GM21576 (cell line): ENCODE data around the gene PRCP.

Source experiments
- ATAC-seq: cut with Tn5 transposase; IDR thresholded peaks from one replicate; pipeline ENCODE4 v1.9.1; 2021; ENCODE audit warnings: mild to moderate bottlenecking, moderate library complexity; ENCODE audit not compliant: unreplicated experiment

Gene PRCP

DNA sequence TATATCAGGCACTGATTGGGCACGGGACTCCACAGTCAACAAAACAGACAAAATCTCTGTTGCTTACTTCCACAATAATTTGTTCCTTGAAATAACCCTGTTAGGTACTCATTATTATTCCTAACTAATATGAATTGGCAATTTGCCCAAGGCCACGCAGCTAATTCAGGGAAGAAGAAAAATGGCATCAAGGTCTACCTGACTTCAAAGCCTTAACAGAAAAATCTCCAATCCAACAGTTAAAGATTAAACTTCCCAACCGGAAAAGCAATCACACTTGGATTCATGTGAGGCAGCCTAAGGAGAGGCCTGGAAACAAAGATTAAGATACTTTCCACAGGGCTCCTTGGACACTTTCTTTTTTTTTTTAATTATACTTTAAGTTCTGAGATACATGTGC lies 68.9 kb downstream of the PRCP start:
- ATAC-seq: no peak

- ATAC-seq: no peak
Measured at GRCh38 chr11:82830746-82831145, 69.5 kb downstream of the PRCP start.

DNA sequence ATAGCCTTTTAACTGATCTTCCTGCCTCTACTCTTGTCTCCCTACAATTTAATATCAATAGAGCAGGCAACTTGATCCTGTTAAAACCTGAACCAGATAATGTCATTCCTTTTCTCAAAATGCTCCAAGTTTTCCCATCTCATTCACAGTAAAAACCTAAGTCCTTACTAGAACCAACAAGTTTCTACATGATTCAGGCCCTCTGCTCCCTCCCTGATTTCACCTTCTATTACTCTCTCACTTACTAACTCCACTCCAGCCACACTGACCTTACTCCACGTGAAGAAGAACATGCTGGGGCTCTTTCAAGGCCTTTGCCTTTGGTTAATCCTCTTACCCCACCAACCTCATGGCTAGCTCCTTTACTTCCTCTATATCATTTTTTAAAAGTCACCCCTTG lies 71.1 kb downstream of the PRCP start:
- no peak for ATAC-seq

DNA sequence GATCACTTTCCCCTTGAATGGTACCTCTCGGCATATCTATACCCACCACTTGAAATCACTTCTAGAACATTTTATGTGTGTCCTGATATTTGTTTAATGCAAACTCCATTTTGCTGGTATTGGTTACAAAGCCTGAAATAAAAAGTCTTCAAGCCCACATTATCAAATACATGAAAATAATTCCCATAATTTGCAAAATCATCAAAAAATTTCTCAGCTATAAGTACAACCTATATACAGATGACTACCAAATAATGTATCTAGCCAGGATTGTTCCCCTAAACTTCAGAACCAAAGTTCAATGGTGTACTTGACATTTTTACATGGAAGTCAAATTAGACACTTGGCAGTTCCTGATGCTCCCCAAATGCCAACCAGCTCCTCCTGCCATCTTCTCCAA lies 71.8 kb downstream of the PRCP start:
- ATAC-seq: no peak

DNA sequence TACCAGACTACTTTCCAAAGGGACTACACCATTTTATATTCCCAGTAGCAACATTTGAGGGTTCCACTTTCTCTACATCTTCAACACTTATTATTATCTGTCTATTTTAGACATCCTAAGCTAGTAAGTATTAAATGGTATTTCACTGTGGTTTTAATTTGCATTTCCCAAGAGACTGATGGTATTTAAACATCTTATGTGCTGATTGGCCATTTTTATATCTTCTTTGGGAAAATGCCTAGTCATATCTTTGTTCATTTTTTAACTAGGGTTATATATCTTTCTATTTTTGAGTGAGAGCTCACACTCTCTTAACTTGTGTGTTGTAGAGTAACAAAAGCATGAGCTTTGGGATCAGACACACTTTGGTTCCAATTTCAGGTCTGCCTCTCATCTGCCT lies 73.7 kb downstream of the PRCP start:
- no peak for ATAC-seq

DNA sequence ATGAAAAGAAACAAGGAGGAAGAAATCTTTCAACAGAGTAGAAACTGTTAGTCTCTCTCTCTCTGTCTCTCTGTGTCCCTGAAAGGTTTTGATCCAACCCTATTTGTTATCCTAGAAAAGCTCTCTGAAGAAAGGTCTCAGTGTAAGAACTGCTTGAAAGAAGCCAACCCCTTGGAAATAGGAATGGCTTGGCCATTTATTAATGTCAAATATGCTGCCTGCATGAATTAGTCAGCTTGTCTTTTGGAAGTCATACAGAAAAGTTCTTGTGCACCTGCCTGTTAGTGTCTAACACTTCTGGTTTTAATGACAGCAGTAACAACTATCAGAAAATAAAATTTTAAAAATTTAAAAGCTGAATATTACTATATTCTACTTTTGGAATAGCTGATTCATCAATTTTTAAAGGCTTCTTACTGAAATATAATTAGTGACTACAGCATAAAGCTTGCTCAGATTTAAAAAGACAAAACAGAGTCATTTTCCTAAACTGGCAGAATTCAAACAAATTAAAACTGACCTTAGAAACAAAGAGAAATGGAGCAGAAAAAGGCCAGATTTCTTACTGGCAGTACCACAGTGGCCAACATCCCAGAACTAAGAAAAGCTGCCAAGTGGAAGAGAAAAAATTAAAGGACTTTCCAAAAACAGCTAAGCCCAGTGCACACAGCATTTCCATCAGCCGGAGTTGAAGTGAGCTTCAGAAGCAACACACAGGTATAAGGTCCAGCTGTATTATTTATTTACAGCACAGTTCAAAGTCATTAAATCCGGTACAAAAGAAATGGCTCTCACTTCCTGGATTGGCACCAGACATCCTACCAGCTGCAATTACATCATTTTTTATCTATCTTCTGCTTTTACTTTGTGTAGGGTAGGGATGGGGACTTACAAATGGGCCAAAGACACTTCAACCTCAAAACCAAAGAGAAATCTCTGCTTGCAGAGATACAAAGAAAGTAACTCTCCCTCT lies 76.3 kb downstream of the PRCP start:
- ATAC-seq: no peak

- no peak for ATAC-seq
Measured at GRCh38 chr11:82818409-82819043, 81.7 kb downstream of the PRCP start.

DNA sequence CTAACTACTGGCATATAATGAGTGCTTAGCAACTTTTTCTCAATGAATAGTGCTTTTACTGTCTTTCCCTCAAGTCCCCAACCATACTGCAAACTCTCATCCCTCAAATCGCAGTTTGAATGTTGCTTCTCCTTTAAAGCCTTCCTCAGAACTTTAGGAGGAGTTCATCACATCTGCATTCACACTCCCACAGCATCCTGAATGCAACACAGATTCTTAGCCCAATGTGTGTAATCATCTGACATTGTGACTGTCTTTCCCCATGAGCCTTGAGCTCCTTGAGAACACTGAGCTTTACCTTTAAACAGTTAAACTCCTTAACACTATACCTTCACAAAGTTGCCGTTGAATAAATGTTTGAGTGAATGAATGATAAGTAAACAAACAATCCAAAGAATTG lies 84.8 kb downstream of the PRCP start:
- no peak for ATAC-seq

- no peak for ATAC-seq
Measured at GRCh38 chr11:82814379-82814778, 85.9 kb downstream of the PRCP start.

GRCh38 chr11:82811369-82811768 lies 88.9 kb downstream of the PRCP start:
- no peak for ATAC-seq

DNA sequence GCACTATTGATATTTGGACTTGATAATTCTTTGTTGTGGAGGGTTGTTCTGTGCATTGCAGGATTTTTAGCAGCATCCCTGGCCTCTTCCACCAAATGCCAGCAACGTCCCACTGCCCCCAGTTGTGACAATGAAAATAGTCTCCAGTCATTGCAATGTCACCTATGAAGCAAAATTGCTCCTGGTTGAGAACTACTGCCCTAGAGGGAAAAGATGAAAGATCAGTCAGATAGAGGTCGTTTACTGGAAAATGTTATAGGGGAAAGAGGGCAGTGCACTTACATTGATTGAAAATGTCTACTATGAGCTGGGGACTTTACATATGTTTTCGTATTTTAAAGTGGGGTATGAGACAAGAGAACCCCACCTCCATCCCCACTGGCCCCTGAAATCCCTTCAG lies 89.5 kb downstream of the PRCP start:
- no peak for ATAC-seq

GRCh38 chr11:82810326-82810725 lies 89.9 kb downstream of the PRCP start:
- ATAC-seq: no peak

DNA sequence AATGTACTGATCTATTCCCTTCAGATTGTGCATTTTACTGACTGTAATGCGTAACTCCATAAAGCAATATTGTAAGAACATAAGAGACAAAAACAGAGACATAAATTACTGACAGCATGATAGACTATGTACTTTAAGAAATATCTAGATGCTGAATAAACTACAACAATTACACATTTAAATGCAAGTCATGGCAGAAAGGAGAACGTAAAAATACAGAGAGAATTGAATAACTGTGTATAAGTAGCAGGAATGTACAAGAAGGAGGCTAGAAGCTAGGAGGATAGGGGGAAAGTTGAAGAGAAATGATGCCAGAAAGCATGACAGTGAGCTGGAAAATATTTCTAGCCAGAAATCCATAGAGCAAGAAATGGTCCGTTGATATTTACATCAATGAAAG lies 92.6 kb downstream of the PRCP start:
- ATAC-seq: no peak

DNA sequence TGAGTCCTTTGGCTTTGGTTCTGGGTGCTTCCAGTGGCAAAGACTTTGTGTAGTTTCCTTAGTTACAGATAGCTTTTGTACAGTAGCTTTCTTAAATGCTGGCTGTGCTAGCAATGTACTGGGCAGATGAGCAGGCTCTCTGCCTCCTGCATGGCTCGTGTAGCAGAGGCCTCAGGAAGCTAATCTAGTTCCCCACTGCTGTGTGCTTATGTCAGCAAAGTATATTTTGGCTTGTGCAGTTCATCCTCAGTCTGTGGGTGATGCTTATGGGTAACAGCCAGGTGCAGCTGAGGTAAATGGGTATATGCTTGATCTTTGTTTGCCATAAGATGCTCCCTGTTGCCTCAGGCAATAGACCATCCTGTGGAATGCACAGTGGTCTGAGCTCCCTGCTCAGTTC lies 97.5 kb downstream of the PRCP start:
- no peak for ATAC-seq

GRCh38 chr11:82796998-82797961 lies 103.0 kb downstream of the PRCP start:
- no peak for ATAC-seq

- ATAC-seq: no peak
Measured at GRCh38 chr11:82794490-82794889, 105.7 kb downstream of the PRCP start.

DNA sequence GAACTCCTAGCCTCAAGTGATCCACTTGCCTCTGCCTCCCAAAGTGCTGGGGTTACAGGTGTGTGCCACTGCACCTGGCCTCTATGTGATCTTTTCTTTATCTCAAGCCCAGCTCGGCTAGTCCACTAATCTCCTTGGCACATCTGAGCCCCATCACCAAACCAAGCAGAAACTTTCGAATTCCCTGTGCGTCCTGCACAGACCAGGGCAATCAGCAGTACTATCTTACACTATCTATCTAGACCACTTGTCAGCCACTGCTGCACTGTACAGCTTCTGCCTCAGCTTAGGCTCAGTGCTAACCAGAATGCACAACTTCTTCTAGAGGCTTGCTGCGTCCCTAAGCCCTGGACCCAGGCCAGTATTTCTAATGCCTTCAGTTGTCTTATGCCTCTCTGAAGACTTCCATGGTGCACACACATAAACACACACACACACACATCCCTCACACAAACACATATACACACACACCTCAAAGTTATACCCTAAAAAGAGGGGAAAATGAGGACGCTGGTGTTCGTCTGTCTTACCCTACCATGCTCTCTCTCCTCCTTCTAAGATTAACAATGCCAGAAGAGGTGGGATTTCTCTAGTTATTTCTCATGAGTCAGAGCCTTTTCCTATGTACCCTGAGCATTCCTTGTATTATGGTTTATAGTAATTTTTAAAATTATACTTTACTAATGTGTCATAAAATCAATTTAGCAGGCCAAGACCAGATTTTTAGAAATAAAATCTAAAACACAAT lies 107.2 kb downstream of the PRCP start:
- ATAC-seq: no peak

GRCh38 chr11:82792319-82792718 lies 107.9 kb downstream of the PRCP start:
- no peak for ATAC-seq

DNA sequence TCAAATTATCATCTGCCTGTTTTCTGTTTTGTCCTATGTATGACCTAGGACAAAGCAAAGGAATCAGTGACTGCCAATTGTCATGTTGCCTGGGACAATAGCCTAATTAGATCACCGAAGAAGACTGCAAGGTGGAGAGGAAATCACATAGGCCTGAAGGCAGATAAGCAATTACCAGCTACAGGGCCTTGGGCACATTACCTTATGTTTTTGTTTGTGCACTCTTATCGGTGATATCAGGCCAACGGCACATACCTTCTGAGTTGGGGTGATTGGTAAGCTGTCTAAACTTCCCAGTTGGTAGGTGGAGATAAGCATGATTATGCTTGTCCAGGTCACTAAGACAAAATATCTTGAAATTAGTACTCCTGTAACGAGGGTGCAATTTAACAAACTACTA lies 108.5 kb downstream of the PRCP start:
- no peak for ATAC-seq

DNA sequence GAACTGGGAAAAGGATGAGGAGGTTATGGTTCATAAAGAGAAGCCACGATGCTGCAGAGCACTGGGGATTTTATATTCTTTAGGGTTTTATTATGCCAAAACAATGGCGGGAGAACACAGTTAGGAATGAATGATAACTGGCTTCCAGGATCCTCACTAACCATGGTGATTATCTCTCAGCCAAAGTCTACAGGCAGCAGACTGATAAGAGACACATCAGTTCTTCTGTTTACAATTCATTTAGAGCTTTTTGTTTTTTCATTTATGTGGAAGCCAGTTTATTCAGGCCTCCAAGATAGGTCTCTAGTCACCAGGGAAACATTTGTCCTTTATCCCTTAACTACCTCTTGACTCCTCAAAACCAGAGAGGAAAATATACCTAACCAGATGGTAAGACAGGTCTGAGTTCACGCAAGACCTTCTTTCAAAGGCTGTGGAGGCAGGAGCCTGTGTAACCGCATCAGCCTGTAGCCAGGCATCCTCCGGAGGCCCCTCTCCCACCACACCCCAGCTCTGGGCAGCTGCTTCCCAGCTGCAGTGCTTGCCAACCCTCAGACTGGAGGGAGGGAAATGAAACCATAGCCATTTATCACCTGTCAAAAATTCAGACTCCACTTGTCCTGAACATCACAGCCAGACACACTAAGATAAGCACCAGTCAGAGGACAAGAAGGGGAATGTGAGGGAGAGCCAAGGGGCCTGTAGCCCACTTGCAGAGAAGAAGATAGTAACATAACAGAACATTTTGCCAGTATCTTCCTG lies 109.3 kb downstream of the PRCP start:
- ATAC-seq: no peak
